Ammon's horn (tissue), 1 donor: ENCODE data around the gene H1-8.
"Not testable (repeated sequence)": the region's sequence is repeated elsewhere in the genome, so short reads cannot be mapped to it uniquely, and the experiment has no call there.

ENCODE experiments used
- DNase-seq: peaks from one replicate; pipeline ENCODE4 v3.0.0-alpha.2; 2016; ENCODE audit warnings: low spot score

H1-8 gene

DNA sequence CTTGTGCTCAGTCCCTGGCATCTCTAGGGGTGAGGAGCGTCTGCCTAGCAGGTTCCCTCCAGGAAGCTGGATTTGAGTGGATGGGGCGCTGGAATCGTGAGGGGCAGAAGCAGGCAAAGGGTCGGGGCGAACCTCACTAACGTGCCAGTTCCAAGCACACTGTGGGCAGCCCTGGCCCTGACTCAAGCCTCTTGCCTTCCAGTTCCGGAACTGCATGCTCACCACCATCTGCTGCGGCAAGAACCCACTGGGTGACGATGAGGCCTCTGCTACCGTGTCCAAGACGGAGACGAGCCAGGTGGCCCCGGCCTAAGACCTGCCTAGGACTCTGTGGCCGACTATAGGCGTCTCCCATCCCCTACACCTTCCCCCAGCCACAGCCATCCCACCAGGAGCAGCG, 9.6 kb upstream of the H1-8 start:
- DNase-seq, result no peak

DNA sequence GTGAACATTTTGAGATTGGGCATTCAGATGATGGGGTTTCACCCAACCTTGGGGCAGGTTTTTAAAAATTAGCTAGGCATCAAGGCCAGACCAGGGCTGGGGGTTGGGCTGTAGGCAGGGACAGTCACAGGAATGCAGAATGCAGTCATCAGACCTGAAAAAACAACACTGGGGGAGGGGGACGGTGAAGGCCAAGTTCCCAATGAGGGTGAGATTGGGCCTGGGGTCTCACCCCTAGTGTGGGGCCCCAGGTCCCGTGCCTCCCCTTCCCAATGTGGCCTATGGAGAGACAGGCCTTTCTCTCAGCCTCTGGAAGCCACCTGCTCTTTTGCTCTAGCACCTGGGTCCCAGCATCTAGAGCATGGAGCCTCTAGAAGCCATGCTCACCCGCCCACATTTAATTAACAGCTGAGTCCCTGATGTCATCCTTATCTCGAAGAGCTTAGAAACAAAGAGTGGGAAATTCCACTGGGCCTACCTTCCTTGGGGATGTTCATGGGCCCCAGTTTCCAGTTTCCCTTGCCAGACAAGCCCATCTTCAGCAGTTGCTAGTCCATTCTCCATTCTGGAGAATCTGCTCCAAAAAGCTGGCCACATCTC, 8.4 kb upstream of the H1-8 start:
- DNase-seq, result no peak

DNA sequence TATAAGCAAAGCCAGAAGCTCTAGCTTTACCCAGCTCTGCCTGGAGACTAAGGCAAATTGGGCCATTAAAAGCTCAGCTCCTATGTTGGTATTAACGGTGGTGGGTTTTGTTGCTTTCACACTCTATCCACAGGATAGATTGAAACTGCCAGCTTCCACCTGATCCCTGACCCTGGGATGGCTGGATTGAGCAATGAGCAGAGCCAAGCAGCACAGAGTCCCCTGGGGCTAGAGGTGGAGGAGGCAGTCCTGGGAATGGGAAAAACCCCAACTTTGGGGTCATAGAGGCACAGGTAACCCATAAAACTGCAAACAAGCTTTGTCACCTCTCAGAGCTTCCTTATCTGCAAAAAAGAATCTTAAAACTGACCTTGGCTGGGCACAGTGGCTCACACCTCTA, 7.9 kb upstream of the H1-8 start:
- DNase-seq, result no peak

DNA sequence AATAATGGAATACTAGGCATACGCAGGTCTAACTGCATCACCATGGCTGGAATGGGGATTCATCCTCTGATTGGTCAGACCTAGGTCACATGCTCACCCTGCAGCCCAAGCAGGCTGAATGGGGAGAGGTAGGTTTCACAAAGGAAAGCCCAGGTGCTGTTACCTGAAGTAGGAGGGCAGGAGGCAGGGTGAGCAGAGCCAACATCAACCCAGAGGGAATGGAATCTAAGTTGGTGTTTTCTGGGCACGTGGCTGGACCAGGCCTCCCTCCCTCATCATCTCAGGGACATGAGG, 6.7 kb upstream of the H1-8 start:
- DNase-seq, result no peak

DNA sequence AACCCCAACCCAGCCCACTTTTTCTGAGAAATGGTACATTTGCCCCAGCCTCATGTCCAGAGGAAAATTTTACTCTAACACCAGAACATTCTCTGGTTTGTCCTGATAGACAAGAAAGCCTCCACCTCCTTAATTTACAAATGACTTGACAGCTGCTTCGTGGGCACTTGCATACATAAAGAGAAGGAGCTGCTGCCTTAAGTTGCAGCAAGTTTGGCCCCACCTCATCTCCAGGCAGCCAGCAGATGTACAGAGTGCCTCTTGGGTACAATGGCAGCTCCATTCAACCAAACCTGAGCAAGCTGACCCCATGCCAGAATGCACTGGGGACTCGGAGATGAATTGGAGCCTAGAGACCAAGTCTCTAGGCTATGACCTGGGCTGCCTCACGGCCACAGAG, 6.2 kb upstream of the H1-8 start:
- DNase-seq, result no peak

DNA sequence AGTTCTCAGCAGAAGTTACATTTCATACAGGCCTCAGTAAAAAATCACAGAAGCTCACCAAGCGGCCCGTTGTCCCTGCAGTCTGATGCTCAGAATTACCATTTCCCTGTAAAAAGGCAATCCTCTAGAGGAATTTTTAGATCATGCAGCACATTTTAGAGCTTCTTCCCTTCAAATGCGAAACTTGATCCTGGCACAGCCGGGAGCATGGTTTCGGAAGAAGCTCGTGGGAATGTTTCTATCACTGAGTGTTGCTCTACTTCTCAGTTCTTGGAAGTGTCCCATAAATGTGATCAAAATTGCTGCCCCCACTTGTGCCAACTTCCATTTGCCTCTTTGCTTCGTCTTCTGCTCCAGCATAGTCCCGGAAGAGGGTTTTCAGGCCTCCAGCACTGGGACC, 3.8 kb upstream of the H1-8 start:
- DNase-seq, result no peak

DNA sequence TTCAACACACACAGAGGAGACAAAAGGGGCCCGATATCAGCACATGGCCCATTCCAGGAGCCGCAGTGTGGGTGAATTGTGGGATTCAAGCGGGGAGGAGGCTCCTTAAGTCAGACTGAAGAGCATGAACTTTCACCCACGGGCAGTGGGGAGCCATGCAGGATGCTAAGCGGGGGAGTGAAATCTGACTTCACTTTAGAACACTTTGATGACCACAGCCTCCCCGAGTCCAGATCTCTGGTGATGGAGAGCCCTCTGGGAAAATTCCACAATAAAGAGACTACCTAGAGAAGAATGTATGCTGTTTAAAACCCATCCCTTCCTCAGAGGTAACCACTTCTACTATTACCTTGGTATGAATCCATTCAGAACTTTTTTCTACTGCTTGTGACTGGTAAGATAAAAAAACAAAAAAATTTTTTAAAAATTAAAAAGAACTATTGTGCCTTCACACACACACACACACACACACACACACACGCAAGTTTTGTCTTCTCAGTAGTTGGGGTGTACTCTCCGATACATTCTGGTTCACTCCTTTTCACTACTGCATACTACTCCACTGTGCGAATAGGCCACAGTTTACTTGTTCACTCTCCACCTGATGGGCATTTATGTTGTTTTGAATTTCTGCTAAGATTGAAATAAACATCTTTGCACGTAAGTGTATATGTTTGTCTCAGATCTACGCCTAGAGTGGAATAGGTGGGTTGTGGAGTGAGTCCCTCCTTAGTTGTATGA, 2.0 kb upstream of the H1-8 start:
- no peak for DNase-seq

DNA sequence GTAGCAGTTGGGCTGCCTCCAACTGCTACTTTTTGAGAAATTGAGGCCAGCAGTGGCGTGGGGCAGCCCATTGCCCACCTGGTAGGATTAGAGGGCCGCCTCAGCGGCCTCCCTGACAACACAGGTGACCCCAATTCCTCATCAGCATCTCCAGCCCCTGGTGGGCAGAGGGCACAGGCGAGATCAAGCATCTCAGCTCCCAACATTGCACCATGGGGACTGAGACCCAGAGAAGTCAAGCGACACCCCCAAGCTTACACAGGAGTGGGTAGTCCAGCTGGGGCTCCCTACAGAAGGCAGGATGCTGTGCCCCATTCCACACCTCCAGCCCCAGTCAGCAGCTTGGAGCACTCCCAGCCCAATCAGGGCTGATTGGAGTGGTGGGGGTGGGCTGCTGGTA, 228 bp upstream of the H1-8 start:
- no peak for DNase-seq

DNA sequence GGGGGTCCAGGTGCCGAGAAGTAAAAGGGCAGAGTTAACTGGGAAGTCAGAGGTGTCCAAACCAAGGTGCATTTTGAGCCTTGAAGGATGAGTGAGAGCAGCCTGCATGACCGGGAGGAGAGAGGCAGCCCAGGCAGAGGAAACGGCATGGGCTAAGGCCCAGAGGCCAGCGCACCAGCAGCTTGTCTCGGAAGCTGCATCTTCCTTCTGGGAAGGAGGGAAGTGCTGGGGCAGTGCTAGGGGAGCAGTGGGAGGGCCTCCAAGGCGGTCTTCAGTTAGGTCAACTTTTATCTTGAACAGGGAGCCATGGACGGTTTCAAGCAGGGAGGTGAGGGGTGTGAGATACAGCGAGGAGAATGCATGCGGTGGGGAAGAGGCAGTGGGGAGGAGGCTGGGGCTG, 1.0 kb downstream of the H1-8 start:
- no peak for DNase-seq

DNA sequence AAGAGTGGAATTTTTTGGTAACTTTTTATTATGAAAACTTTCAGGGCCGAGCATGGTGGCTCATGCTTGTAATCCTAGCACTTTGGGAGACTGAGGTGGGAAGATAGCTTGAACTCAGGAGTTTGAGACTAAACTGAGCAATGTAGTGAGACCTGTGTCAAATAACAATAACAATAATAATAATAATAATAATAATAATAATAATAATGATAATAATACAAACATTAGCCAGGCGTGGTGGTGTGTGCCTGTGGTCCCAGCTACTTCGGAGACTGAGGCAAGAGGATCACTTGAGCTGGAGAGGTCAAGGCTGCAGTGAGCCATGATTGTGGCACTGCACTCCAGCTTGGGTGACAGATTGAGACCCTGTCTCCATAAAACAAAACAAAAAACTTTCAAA, 3.0 kb downstream of the H1-8 start:
- DNase-seq, result not testable (repeated sequence)

DNA sequence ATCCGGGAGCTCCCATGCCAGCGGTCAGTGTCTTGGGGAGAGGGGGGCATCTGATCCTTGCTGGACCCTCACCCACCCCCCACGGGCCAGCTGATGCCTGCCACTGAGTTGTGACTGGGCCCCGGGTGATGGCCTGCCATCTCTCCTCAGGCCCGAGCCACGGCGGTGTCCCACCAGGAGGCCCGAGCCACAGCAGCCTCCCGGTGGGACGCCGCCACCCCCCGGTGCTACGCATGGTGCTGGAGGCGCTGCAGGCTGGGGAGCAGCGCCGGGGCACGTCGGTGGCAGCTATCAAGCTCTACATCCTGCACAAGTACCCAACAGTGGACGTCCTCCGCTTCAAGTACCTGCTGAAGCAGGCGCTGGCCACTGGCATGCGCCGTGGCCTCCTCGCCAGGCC, 4.3 kb downstream of the H1-8 start:
- no peak for DNase-seq

DNA sequence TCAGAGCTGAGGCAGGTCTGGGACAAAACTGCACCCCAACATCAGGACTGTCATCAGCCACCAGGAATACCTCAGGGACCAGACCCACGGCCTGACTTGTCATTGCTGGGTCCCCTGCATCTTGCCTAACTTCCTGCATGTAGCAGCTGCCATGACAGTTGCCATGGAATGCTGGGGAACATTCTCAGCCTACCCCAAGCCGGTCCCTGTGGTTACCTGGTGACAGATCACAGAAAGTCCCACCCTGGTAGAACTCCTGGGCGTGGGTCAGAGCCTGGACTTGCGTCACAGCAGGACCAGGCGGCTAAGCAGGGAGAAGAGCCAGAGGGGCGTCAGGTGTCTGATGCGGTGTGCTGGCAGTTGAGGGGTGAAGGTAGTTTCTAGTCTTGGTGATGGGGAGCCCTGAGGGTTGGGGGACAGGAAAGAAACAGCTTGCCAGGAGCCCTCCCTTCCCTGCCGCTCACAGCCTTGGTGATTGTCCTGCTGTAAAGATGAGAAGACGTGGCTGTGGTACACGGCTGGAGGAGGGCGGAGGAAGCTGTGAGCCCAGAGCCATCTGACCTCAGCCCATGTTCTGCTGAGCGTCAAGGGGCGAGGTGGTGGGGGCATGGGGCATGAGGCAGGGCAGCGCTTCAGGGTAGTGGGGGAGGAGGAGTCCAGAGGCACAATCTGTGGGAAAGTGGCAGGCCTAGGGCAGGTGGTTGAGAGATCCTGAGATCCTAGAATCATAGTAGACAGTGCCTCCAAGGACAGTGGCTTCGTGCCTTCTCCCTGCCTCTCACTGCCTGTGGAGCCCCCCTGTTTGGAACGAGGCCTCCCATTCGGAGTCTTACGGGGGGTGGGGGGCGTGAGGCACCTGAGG, 5.4 kb downstream of the H1-8 start:
- no peak for DNase-seq

DNA sequence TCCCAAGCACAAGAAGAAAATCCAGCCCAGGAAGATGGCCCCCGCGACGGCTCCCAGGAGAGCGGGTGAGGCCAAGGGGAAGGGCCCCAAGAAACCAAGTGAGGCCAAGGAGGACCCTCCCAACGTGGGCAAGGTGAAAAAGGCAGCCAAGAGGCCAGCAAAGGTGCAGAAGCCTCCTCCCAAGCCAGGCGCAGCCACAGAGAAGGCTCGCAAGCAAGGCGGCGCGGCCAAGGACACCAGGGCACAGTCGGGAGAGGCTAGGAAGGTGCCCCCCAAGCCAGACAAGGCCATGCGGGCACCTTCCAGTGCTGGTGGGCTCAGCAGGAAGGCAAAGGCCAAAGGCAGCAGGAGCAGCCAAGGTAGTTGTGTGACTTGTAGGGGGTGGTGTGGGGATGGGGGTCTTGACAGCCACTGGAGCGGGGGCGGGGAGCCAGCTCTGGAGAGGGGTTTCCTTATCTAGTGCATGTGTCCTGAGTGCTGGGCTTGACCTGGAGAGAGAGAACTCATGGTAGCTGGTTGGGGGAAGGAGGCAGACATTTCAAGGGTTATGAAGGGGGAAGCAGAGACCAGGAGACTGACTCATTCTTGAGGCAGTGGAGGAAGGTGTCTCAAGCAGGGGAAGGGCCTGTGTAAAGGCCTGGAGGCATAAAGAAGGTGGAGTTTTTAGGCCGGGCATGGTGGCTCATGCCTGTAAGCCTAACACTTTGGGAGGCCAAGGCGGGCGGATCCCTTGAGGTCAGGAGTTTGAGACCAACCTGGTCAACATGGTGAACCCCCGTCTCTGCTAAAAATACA, 6.2 kb downstream of the H1-8 start:
- no peak for DNase-seq

DNA sequence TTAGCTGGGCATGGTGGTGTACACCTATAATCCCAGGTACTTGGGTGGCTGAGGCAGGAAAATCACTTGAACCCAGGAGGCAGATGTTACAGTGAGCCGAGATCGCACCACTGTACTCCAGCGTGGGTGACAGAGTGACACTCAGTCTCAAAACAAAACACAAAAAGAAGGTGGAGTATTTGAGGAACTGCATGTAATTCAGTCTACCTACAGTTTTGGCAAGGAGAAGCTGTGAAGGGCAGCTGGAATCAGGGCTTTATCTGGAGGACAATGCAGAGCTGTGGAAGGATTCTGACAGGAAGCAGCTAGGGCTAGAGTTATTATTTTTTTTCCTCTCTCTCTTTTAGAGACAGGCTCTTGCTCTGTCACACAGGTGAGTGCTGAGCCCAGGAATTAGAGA, 6.8 kb downstream of the H1-8 start:
- no peak for DNase-seq

DNA sequence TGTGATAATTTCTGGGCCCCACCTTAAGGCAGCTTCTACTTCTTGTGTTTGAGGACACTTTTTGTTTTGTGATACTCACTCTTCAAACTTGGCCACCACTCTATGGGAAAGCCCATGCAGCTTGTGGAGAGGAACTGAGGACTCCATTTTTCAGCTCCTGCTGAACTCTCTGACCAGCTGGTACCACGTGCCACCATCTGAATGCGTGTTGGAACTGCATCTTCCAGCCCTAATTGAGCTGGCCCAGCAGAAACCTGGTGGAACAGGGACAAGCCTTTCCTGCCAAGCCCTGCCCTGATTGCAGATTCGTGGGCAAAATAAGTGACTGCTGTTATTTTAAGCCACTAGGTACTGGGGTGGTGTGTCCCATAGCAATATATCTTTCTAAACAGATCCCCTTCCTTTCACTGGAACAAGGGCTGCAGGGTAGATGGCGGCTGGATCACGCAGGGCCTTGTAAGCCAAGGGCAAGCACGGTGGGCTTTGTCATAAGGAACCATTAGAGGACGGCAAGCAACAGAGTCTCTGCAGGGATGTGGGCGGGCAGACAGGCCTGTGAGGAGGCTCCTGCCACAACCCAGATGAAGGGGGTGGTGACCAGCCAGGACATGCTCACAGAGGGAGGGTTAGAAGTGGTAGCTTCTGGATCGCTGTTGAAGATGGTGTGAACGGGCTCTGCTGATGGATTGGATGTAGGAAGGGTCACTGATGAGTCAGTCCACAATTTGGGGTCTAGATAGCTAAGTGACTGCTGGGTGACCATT, 9.5 kb downstream of the H1-8 start:
- DNase-seq, result peak; percentile 30

DNA sequence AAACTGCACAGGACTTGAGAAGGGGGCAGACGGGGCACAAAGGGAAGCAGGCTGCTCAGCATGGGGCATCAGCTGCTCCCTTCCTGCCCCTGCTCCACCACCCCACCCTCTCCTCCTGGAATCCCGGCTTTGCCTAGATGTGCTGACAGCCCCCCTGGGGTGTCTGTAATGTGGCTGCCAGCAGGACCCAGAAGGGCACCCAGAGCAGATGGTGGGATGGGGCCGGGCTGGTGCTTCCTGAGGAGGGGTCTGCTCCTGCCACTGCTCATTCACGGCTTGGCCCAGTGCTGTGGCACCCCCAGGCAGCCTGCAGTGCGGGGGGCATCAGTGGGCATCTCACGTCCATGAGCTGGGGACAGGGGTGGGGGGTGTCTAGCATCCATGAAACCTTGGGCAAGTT, 10.2 kb downstream of the H1-8 start:
- no peak for DNase-seq

DNA sequence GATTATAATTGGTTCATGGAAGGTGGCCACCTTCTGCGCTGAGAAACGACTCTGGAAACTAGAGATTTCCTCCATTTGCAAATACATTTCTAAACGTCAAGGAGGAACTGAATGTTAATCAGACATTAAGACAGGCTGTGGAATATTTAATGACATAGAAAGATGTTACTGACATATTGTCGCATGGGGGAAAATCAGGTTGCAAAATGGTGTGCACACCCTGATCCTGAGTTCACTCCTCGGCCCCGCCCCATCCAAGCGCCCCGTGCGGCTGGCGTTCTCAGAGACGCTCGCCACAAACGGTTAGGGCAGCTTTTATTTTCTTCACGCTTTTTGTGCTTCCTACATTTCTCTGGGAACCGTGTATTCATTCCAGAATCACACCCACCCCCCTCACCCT, 10.7 kb downstream of the H1-8 start:
- DNase-seq, result no peak

DNA sequence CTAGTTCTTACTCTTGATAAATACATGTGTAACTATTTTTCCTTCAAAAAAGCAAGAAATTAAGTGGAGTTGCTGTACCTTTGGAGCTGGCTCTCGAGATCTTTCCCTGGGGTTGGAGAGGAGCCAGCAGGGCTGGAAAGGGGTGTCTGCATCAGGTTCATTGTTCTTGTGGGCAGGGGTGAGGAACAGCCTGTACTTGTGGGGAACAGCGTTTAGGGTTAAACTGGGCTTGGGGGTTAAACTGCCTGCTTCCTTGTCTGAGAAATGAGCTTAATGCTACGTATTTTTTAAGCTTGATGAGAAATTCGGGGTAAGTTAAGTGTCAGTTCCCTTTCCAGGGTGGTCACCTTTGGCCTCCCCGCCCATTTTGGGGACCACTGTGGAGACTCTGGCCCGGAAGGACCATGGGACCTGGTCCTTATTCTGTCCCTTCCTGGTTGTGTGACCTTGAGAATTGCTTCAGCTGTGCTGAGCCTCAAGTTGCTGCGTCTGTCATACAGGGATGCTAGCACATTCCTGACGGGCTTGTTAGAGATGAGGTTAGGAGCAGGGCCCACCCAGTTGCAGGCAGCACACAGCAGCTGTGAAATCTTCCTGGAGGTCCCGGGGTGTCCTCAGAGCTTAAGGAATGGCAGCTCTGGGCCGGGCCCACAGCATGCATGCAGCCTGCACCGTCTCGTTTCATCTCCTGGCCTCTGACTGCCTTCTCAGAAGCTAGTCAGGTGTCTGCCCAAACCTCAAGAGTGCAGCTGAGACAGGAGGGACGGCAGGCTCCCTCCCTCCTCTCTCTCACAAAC, 11.6 kb downstream of the H1-8 start:
- no peak for DNase-seq

DNA sequence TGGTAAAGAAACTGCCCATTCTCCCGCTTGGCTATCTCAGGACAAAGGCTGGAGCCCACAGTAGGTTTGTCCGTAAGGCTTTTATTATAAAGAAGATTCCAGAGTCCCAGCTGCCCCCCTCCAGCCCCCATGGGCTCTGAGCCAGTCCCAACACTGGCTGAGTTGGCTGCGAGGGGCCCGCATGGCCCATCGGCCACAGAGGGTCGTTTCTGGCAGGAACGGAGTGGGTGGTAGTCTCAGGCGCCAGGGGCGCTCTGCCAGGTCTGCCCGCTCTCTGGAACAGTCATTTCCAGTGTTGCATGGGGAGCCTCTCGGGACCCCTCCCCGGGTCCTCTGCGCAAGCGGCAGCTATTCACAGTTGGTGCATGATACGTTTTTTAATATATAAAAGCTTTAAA, 12.2 kb downstream of the H1-8 start:
- no peak for DNase-seq

DNA sequence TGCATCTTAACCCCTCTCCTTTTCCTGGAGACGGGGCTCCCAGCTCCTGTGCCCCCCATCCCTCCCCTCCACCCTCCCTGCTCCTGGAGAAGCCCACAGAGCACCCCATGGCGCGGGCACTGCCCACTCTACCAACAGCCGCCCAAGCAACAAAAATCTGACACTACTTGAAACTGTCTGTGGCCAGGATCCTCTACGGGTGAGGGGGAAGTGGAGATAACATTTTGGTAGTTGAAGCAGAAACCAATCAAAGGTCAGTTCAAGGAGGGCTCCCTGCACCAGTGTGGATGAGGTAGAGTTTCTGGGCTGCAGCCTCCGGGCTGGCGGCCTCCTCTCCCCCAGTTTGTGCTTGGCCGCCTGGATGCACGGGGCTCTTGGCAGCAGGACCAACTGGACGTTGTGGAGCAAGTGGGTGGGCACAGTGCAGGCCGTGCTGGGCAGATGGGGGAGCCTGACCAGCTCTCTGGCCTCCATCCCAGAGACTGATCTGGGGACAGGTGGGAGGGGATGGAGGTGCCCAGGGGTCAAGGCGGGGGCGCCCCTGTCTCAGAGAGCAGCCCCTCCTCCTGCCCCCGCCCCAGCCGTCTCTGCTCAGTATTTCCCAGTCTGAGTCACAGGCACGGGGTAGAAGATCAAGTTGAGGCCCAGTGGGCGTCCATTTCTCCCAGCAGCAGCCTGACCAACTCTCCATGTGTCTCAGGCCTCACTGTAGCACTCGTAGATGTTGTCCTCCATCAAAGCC, 12.8 kb downstream of the H1-8 start:
- no peak for DNase-seq
